Astrocyte of the cerebellum (primary cell): Measurements from ENCODE around the gene NRCAM.

Experiments
- DNase-seq: peaks from one replicate; pipeline ENCODE4 v3.0.0-alpha.2; 2011; ENCODE audit warnings: low read depth
- H3K4me3 ChIP-seq: 2 replicates; pipeline ENCODE4 v1.5.1; 2011; ENCODE audit warnings: mild to moderate bottlenecking, low read depth, low read length, moderate library complexity
- CTCF ChIP-seq: IDR thresholded peaks from 2 replicates; pipeline ENCODE4 v1.5.1; 2012; ENCODE audit warnings: low read length, low read depth, moderate library complexity, mild to moderate bottlenecking; ENCODE audit errors: missing control alignments
- in situ Hi-C: cut with HindIII; loops from 2 replicates; pipeline ENCODE4 v1.10.0; 2017; ENCODE audit warnings: low sequenced_read_pairs

Gene NRCAM

GRCh38 chr7:108248821-108249220 is 207.4 kb downstream of the NRCAM start:
- TF ChIP-seq CTCF = no peak
- no peak for DNase-seq
- in situ Hi-C loops = no loop called here
- no peak overlapping the region for H3K4me3 ChIP-seq

GRCh38 chr7:108248418-108248817 is 207.8 kb downstream of the NRCAM start:
- no peak overlapping the region for H3K4me3 ChIP-seq
- no peak for DNase-seq
- in situ Hi-C loops = no loop called here
- no peak for TF ChIP-seq CTCF

GRCh38 chr7:108247614-108248013 is 208.6 kb downstream of the NRCAM start:
- no peak for TF ChIP-seq CTCF
- in situ Hi-C loops = no loop called here

GRCh38 chr7:108246227-108246837 is 209.9 kb downstream of the NRCAM start:
- in situ Hi-C loops = no loop called here
- H3K4me3 ChIP-seq = no peak overlapping the region
- peak; percentile 92 for DNase-seq
- TF ChIP-seq CTCF = no peak

More at GRCh38 chr7:108247614-108248013, 208.6 kb downstream of the NRCAM start:
- no peak overlapping the region for H3K4me3 ChIP-seq
- DNase-seq = no peak

- no peak overlapping the region for H3K4me3 ChIP-seq
- no peak for TF ChIP-seq CTCF
- in situ Hi-C loops = no loop called here
- DNase-seq = no peak
Measured at GRCh38 chr7:108245523-108246226, 210.6 kb downstream of the NRCAM start.

- TF ChIP-seq CTCF = no peak
- no peak for DNase-seq
- in situ Hi-C loops = no loop called here
- no peak overlapping the region for H3K4me3 ChIP-seq
Measured at GRCh38 chr7:108244110-108244509, 212.1 kb downstream of the NRCAM start.
